Mammary epithelial cell (primary cell): Measurements from ENCODE around the gene CAMTA1.

Experiments used
- CTCF ChIP-seq, 2 donors: IDR thresholded peaks in 1 of 2; conservative IDR thresholded peaks in 1 of 2; 2 replicates each; pipeline ENCODE4 v1.5.1; 2011 to 2012; ENCODE audit warnings: inconsistent platforms in 2 of 2, low read length in 2 of 2, mild to moderate bottlenecking in 2 of 2, control low read depth in 1 of 2, low read depth in 1 of 2; ENCODE audit not compliant: insufficient read depth in 1 of 2; ENCODE audit errors: extremely low read depth in 1 of 2
- EZH2 ChIP-seq: IDR thresholded peaks from 2 replicates; pipeline ENCODE4 v1.6.1; 2012; ENCODE audit warnings: low read length, inconsistent platforms, borderline replicate concordance

GRCh38 chr1:6794164-6794563, 8.9 kb downstream of the CAMTA1 start:
- TF ChIP-seq CTCF (conservative IDR thresholded peaks at IDR 0.05 in 1 of 2, IDR thresholded peaks at IDR 0.05 in 1 of 2; ENCODE audit: extremely low read depth in 1 of 2, insufficient read depth in 1 of 2, low read depth in 1 of 2, low read length in 2 of 2), result peak; percentile 23 to 25
- no peak for TF ChIP-seq EZH2
